Spleen (tissue), 7 donors: Measurements from ENCODE around the gene CDC42BPB.

ENCODE experiments used
- CTCF ChIP-seq, 11 experiments: fragments of 200-600 bp in 7 of 11; fragments of 450-650 bp in 4 of 11; sonication (generic) in 4 of 11; IDR thresholded peaks in 8 of 11; conservative IDR thresholded peaks in 3 of 11; 1 replicate in 7 of 11; 2 replicates in 4 of 11; pipeline versions ENCODE4 v1.4.0 to v1.8.0; 2016 to 2021; ENCODE audit warnings: antibody characterized with exemption in 11 of 11, inconsistent platforms in 4 of 11, mild to moderate bottlenecking in 1 of 11
- POLR2A ChIP-seq, 3 donors: fragments of 450-650 bp; IDR thresholded peaks; one replicate each; pipeline ENCODE4 v1.5.1; 2017; ENCODE audit warnings: antibody characterized with exemption in 3 of 3, mild to moderate bottlenecking in 1 of 3
- POLR2AphosphoS5 ChIP-seq, 3 donors: sonication (generic); formaldehyde crosslinking; IDR thresholded peaks; one replicate each; pipeline ENCODE4 v1.5.1; 2017; ENCODE audit warnings: antibody characterized with exemption in 3 of 3
- donor health status: DM: no; HTN: no; CAD: no; lungs with moderate emphysema.
- donor health status: DM: no; HTN: no; CAD: no.
- donor health status: DM: no; HTN: no; CAD: no.

DNA sequence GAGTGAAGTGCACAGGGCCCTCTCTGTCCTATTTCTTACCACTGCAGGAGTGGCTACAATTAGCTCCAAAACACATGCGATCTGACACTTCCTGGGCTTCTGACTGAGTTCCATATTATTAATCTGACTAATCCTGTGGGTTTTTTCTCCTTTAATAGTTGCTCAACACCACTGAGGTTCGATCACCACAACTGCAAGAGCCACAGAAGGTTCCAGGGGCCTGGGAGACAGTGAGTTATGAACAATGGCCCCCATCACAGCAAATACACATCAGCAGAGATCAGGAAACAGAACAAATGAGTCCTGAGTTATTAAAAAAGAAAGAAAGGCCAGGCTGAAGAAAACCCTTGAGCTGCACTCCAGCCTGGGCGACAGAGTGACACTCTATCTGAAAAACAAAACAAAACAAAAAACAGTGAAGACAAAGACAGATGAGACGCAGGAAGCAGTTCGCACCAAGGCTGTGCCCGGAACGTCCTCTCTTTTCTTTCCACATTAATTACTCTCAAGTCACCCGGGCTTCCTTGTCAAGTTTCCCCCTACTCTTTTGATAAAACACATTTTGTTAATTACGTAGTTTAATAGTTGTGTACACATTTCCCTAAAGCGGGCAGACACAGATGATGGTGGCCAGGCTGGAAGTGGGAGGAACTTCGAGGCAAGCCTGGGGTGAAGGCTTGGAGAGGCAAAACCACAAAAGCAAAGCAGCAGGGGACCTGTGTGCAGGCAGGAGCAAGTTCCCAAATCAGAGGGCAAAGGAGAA, 42.7 kb downstream of the CDC42BPB start:
- no peak for TF ChIP-seq POLR2A (IDR thresholded peaks at IDR 0.05)
- no peak for TF ChIP-seq CTCF (IDR thresholded peaks at IDR 0.05 in 8 of 11, conservative IDR thresholded peaks at IDR 0.05 in 3 of 11)
- no peak for TF ChIP-seq POLR2AphosphoS5 (IDR thresholded peaks at IDR 0.05)
